GM19397 (cell line): Measurements from ENCODE around the gene MEGF9.
"Not testable (repeated sequence)": the region's sequence is repeated elsewhere in the genome, so short reads cannot be mapped to it uniquely, and the experiment has no call there.

ENCODE experiments used
- ATAC-seq: cut with Tn5 transposase; IDR thresholded peaks from one replicate; pipeline ENCODE4 v1.9.1; 2021; ENCODE audit warnings: mild to moderate bottlenecking, moderate library complexity; ENCODE audit not compliant: unreplicated experiment

The MEGF9 gene

DNA sequence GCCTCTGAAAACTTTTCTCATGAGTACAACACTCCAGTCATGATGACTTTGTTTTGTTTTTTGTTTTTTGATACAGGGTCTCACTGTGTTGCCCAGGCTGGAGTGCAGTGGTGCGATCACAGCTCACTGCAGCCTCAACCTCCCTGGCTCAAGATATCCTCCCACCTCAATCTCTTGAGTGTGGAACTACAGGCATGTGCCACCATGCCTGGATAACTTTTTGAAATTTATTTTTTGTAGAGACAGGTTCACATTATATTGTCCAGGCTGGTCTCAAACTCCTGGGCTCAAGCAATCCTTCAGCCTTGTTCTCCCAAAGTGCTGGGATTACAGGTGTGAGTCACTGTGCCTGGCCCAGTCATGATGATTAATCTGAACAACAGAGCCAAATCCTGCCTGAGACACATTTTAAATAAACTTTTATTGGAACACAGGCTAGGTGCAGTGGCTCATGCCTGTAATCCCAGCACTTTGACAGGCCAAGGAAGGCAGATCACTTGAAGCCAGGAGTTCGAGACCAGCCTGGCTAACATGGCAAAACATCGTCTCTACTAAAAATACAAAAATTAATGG, 85.3 kb downstream of the MEGF9 start:
- ATAC-seq: not testable (repeated sequence)

DNA sequence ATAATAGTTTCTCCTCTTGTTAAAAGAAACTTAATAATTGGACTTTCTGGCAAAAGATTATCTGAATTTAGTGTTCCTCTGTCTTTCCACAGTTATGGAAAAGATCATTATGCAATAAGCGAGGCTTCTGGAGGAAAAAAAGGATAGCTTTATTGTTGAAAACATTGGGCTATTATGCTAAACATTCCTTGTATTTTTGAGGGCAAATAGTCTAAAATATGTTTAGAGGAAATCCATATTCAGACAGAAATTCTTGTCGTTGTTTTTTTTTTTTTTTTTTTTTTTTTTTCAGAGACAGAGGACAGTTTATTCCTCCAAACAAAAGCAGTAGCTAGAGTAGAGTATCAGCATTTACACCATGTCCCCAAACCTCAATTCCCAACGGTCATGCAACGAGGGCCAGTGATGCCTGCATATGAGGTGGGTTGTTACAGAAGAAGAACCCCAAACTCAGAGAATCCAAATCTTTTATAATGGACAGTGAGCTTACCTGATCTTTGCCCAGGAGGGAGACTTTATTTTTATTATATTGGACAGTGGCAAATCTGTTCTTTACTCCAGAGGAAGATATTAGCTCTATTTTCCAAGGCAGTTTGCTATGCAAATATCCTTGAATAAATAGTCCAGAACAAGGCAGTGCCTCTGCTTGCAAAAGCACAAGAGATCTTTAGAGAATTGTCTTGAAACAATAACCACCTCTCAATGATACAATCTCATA, 85.9 kb downstream of the MEGF9 start:
- no peak for ATAC-seq

DNA sequence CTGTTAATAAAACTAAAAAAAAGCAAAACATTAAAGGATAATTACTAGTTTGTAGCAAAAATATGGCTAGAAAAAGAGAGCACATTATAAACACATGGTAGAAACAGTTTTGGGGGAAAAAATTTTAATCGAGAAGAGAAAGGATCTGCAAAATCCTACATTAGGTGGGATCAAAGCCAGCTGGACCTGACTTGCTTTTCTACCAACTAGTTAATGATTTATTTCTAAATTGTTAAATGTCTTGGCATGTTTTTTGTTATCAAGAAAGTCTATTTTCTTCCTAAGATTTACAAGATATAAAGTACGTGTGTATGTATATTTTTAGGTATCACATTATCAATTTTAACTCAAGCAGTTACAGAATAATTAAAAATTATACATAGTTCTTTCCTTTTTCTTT, 87.2 kb downstream of the MEGF9 start:
- ATAC-seq: no peak

DNA sequence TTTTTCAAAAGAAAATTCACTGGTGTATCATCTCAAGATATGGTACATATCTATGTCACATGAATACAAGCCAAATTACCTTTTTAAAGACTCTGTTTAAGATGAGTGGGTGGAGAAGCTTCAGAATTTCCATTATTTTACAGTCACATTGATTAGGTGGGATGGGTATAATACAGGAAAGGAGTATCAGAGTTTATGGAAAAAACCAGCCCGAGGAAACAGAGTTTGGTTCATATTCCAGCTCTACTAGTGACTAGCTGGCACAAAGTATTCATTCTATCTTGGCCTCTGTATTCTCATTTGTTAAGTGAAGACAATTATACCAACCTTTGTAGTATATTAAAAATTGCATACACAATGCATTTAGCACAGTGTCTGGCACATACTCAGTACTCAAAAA, 87.8 kb downstream of the MEGF9 start:
- ATAC-seq: no peak

DNA sequence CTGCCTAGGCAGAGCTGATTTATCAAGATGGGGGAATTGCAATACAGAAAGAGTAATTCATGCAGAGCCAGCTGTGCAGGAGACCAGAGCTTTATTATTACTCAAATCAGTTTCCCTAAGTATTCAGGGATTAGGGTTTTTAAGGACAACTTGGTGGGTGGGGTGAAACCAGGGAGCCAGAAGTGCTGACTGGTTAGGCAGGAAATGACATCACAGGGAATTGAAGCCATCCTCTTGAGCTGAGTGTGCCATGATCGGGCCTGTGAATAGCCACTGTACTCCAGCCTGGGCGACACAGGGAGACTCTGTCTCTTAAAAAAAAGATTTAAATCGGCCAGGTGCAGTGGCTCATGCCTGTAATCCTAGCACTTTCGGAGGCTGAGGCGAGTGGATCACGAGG, 89.0 kb downstream of the MEGF9 start:
- ATAC-seq: no peak

DNA sequence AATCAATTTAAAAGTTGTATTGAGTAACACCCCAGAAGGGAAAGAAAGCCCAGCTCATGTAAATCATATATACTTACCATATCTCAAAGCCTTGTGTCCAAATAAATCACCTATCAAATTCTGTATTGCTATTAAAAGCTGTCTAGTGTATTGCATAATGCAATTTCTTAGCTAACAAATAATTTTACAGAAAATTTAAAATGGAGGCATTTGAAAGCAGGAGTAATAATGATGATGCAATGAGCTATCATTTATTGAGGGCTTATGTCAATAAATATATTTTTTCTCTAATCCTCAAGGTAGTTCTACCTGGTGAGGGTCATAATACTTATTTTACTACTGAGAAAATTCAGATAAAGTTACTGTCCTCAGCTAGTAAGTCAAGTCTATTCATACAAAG, 91.5 kb downstream of the MEGF9 start:
- no peak for ATAC-seq

DNA sequence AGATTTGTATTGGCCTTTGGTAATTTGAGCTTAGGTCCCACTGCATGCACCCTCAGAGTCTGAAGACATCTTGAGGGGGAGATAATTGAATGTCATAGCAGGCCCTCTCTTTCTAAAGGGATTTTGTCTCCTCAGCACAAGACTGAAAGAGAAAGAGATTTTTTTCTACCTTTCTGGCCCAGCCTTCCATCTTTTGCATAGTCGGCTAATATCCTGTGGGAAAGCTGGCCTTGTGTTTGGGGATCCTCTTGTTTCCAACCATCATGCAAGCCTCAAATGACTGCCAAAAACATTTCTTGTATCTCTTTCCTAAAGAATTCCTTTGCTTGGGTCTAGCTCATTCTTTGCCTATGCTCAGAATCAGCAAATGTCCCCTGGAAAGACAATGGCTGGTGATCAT, 92.3 kb downstream of the MEGF9 start:
- ATAC-seq: no peak

DNA sequence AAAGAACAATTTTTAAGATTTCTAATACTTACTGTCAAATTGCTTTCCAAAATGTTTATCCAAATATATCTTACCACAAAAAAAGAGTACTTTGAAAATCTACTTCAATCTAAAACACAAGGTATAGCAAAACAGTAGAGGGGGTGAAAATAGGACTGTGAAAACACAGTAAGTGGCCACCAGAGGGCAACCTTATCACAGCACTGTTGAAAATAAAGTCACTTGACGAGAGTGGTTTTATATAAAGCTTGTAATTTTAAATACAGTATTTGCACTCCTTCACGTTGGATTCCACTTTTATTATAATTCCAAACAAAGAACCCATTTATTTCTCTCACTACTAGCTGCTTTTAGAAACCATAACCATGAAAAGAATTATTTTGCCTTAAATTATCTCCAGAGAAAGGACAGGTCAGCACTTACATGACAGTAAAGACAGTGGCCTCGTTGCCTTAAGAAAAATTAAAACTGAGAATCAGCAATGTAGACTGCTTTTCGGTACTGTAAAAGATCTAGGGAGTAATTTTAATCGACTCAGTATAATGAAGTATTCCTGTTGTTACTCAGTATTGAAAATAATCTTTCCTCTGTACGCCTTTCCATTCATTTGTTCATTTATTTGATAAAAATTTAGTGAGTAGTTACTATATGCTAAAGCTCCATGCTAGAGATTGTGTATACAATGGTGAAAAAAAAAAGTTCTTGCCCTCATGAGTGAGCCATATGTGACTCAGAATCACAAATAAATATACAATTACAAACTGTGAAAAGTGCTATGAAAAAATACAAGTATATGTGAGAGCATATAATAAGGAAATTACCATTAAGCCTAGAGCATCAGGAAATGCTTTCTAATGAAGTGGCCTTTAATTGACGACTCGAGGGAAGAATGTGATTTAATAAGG, 94.3 kb downstream of the MEGF9 start:
- ATAC-seq: no peak

DNA sequence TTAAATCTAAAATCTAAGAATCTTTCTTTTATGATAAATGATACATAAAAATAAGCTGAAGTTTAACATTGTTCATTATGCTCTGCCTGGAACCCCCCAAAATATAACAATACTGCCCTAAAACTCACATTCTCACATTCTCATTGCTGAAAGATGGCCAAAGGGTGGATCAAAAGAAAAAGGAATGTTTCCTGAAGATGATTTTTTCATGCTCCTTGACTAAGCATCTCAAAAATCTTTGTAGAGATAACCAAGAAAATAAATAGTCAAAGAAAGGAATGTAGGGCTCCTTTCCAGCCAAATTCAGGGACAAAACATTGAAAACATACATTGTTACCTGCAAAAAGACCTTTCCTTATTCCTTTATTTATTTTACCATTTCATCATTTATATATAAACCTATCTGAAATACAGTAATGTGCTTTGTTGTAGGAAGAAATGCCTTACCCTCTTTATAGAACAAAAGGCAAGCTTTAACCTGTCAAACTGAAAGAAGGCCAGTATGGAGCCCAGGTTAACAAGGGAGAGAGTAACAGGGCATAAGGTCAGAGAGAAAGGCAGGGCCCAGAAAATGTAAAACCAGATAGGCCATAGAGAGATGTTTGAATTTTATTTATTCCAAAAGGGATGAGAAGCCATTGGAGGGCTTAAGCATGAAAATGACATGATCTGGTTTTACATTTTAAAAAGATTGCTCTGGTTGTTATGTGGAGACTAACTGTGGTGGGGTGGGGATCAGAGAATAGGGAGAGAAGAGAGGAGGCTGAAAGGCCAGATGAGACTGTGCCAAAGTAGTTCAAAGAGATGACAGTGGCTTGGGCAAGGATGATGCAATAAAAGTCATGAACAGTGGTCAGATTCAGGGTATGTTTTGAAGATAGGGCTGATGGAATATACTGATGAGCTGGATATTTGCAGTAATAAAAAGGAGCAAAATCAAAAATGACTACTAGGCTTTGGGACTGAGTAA, 97.0 kb downstream of the MEGF9 start:
- no peak for ATAC-seq

DNA sequence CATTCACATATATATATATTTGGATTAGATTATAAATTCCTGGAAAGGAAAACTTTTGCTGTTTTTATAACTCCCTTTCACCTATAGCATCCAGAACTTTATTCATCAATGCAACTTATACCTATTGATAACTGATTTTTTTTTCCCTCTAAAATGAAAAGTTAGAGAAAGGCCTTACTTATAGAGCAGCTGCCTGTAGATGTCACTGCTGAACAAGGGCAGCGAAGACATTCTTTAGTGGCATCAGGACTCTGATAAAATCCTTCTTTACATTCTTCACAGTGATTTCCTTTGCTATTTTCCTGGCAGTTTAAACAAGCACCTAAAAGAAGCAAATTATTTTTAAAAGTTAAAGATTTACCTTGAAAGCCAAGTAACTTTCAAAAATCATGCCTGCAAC, 102.1 kb downstream of the MEGF9 start:
- no peak for ATAC-seq

DNA sequence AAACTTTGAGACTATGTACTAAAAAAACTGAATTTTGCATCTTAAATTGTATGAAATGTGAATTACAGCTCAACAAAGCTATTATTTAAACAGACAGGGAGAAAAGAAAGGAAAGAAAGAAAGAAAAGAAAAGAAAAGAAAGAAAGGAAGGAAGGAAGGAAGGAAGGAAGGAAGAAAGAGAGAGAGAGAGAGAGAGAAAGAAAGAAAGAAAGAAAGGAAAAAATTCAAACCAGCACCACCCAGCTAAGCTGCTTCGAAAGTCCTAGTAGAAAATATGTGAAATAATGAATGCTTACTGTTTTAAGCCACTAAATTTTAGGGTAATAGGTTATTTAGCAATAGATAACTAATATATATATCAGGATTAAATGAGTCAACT, 102.6 kb downstream of the MEGF9 start:
- ATAC-seq: no peak

DNA sequence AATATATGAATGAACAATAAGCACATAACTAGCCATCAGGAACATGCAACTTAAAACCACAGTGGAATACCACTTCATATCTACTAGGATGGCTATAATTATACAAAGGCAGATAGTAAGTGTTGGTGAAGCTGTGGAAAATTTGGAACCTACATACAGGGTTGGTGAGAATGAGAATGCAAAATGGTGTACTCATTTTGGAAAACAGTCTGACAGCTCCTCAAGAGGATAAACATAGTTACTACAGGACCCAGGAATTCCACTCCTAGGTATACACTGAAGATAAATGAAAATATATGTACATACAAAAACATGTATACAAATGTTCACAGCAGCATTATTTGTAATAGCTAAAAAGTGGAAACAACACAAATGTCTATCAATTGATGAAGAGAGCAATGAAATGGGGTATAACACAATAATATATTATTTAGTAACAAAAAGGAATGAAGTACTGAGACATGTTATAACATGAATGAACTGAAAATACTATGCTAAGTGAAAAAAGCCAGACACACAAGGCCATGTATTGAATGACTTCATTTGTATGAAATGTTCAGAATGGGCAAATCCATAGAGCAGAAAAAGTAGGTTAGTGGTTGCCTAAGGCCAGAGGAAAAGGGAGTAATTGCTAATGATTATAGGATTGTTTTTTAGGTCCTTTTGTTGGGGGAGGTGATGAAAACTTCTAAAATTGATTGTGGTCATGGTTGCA, 103.1 kb downstream of the MEGF9 start:
- no peak for ATAC-seq

DNA sequence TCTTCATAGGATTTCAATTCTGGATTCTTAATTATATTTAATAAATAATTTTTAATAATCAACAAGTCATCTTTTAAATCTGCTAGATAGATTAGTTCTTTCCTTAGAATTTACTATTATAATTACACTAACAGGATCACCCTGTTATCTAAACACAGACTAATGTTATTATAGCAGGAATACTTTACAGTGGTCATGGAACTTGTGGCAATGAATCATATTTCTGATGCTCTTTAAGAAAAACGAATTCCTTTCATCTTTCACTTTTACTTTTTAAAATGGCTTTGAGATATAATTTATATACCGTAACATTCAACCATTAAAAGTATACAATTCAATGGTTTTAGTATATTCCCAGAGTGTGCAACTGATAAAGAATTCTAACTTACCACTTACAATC, 104.6 kb downstream of the MEGF9 start:
- ATAC-seq: no peak

DNA sequence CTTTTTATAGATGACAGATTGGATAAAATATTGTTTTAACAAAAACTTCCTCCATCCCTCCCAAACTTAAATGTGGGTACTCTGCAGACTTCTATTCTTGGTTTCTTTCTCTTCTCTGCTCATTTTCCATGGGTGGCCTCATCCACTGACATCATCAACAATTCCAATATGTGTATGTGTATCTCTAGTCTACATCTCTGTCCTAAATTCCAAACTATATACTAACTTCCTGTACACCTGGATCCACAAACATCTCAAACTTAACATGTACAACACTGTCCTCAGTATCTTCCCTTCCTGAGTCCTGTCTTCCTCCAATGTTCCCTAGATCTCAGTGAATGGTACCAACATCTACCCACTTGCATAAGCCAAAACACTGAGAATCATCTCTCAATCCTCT, 105.8 kb downstream of the MEGF9 start:
- no peak for ATAC-seq

DNA sequence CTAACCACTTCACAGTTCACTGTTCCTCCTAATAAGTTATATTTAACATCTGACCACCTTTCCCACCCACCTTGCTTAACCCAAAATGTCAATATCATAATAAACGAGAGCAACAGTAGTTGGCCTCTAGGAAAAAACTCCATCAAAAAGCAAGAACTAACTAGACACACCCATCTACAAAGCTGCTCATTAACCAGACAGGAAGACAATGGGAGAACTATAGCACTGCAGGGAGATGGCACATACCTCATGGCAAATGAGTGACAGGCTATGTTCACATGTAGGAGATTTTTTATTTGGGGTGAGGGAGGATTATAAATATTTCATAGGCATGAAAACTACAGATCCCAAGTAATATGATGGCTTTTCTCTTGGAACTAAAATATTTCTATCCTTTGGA, 110.7 kb downstream of the MEGF9 start:
- ATAC-seq: no peak

DNA sequence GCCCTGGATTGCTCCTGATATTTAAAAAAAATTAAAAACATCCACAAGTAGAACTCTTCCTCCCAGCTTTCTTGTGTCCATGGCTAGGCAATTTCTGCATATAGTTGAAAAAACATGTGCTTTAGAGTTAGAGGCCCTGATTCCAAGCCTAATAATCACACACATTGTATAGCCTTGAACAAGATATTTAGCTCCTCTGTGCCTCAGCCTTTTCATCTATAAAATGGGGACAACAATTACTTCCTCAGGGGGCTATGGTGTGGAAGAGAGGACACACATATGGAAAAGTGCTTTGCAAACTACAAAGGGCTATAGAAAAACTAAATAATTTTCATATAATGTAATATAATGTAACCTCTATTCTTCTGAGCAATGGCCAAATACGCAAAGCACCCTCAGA, 111.3 kb downstream of the MEGF9 start:
- no peak for ATAC-seq

DNA sequence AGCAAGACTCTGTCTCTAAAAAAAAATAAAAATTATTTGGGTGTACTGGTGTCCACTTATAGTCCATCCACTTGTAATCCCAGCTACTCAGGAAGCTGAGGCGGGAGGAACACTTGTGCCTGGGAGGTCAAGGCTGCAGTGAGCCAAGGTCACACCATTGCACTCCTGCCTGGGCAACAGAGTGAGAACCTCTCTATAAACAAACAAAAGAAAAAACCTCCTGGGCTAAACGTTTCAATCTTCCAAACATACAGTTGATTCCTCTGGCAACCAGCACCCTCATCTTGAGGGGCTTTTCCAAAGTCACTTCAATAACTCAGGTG, 120.4 kb downstream of the MEGF9 start:
- ATAC-seq: no peak

DNA sequence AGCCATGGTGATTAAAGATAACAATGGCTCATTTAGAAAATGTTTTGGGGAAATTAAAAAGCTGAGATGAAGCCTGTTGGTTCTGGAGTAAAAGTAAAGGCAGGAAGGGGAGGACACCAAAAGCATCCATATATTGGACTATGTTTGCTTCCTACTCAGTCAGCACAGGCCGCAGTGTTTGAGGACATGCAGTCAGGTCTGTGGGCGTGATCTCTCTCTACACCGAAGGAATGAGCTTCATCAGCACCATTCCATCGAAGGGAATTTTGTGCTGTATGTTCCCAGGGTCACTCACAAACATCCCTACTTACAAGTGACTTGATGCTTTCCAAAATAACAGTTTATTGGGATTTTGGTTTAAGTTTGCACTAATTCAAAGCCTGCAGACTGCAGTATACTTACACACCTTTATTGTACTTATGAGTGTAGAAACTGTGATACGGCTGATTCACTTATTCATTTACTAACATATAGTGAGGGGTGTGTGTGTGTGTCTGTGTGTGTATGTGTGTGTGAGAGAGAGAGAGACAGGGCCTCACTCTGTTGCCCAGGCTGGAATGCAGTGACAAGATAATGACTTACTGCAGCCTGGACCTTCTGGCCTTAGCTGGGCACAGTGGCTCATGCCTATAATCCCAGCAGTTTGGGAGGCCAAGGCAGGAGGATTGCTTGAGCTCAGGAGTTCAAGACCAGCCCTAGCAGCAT, 120.9 kb downstream of the MEGF9 start:
- ATAC-seq: no peak

DNA sequence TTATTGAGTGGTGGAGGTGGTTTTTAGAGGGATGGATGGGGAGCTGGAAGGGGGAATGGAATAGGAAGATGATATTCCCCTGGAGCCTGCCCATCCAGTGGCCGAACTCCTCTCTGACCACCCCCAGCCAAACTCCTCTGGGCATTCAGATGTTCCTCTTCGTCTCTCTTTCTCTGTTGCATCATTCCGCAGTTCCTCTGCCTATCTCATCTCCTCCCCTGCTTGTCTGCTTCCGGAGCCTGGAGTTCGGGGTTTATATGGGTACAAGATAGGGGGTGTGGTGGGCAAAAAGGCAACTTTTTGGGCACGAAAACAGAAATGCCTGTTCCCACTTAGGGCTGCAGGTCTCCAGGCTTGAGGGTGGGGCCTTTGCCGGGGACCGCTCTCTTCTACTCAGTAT, 122.1 kb downstream of the MEGF9 start:
- ATAC-seq: no peak

DNA sequence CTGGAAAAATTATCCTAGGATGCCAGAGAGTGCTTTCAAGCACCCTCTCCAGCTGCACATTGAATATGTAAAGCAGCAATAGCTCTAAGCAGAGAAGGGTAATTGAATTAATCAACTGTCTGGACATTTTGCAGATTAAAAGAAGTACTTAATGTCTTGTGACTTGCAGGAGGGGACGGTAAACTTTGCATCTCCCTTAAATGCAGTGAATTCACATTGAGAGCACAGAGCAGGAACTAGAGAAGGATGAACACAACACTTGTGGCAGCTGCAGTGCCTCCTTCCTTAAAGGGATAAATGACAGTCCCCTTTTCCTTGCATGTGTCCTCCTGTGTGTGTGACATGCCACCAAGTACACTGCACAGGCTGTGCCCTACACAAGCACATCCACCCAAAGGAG, 126.9 kb downstream of the MEGF9 start:
- ATAC-seq: no peak
